Fibroblast of peridontal ligament (primary cell): ENCODE data around the gene LMF1.
"Not testable (repeated sequence)": the region's sequence is repeated elsewhere in the genome, so short reads cannot be mapped to it uniquely, and the experiment has no call there.

Source experiments
- DNase-seq: peaks from one replicate; pipeline ENCODE4 v3.0.0-alpha.2; 2010; ENCODE audit errors: extremely low read depth

Gene LMF1

GRCh38 chr16:850668-851067 is 120.1 kb downstream of the LMF1 start:
- no peak for DNase-seq

GRCh38 chr16:848510-849253 is 122.1 kb downstream of the LMF1 start:
- no peak for DNase-seq

GRCh38 chr16:847681-848445 is 122.9 kb downstream of the LMF1 start:
- DNase-seq, result no peak

GRCh38 chr16:847151-847550 is 123.6 kb downstream of the LMF1 start:
- DNase-seq, result no peak

GRCh38 chr16:845351-845745 is 125.4 kb downstream of the LMF1 start:
- no peak for DNase-seq

- DNase-seq, result no peak
Observed at GRCh38 chr16:844638-845350, 126.0 kb downstream of the LMF1 start.

GRCh38 chr16:843771-844170 is 127.0 kb downstream of the LMF1 start:
- no peak for DNase-seq

GRCh38 chr16:842711-843560 is 127.8 kb downstream of the LMF1 start:
- no peak for DNase-seq

GRCh38 chr16:842061-842476 is 128.7 kb downstream of the LMF1 start:
- DNase-seq, result no peak

GRCh38 chr16:841455-842060 is 129.2 kb downstream of the LMF1 start:
- DNase-seq, result no peak

GRCh38 chr16:840561-841454 is 130.0 kb downstream of the LMF1 start:
- no peak for DNase-seq

- DNase-seq, result no peak
Observed at GRCh38 chr16:839643-840408, 131.0 kb downstream of the LMF1 start.

- no peak for DNase-seq
Observed at GRCh38 chr16:838741-839140, 132.0 kb downstream of the LMF1 start.

GRCh38 chr16:836822-837221 is 134.0 kb downstream of the LMF1 start:
- not testable (repeated sequence) for DNase-seq

GRCh38 chr16:836221-836620 is 134.6 kb downstream of the LMF1 start:
- no peak for DNase-seq

GRCh38 chr16:835373-835772 is 135.4 kb downstream of the LMF1 start:
- DNase-seq, result no peak

GRCh38 chr16:833411-833810 is 137.4 kb downstream of the LMF1 start:
- DNase-seq, result no peak

GRCh38 chr16:832652-833336 is 138.0 kb downstream of the LMF1 start:
- DNase-seq, result no peak
